SH-SY5Y (cell line): ENCODE results near the gene STARD10.

Source experiments
- GATA2 ChIP-seq: IDR thresholded peaks from 2 replicates; pipeline ENCODE4 v1.6.1; 2011; ENCODE audit warnings: mild to moderate bottlenecking, low read depth, low read length
- GATA3 ChIP-seq: IDR thresholded peaks from 2 replicates; pipeline ENCODE4 v1.6.1; 2011; ENCODE audit warnings: low read depth, mild to moderate bottlenecking, low read length, moderate library complexity

- no peak for TF ChIP-seq GATA2
- TF ChIP-seq GATA3: no peak
These were observed 19.3 kb downstream of the STARD10 start for GRCh38 chr11:72774499-72774898.
